ENCODE results near the gene ENAM. TPM values are rescaled to one million over a fixed set of nuclear protein-coding genes. Genes with fewer than 3 reads are reported as not detected.

ENAM gene
- total RNA-seq, 1 experiment from 2014 or later, result not detected

GRCh38 chr4:70606459-70606858, 22.1 kb upstream of the ENAM start:
- ChIA-PET CTCF (interaction anchor here (0.5 to 2.7 kb wide), 5 partner anchors 9 to 552 kb away, joined by 3 to 9 read pairs (median 3); partner anchors contain the start of gene UTP3), POLR2A (interaction anchor here (1.0 kb wide), 1 partner anchor 8 kb away, joined by 3 read pairs; no protein-coding TSS in a partner anchor)
- H3K4me1 Mint-ChIP-seq (ENCODE audit: insufficient read depth, unreplicated experiment), result no peaks in the 10 kb centered on the region
- no peaks in the 10 kb centered on the region for H3K9me3 Mint-ChIP-seq (ENCODE audit: unreplicated experiment)
- intact Hi-C loops (cut with micrococcal nuclease), result no loop called here
- no TSS peak for BruUV-seq (replicated peaks)
- H3K36me3 Mint-ChIP-seq (ENCODE audit: insufficient read depth, unreplicated experiment), result no peaks in the 10 kb centered on the region
- no peak for TF ChIP-seq CTCF (IDR thresholded peaks at IDR 0.05; ENCODE audit: unreplicated experiment)
- DNase-seq (ENCODE audit: unreplicated experiment), result no peak
- no peak overlapping the region for H3K27ac Mint-ChIP-seq (ENCODE audit: low read depth, unreplicated experiment)
- no peak overlapping the region for H3K4me3 Mint-ChIP-seq (ENCODE audit: unreplicated experiment)
- H3K27me3 Mint-ChIP-seq (ENCODE audit: insufficient read depth, unreplicated experiment), result no peaks in the 10 kb centered on the region

- no peaks in the 10 kb centered on the region for H3K9me3 Mint-ChIP-seq (ENCODE audit: unreplicated experiment)
- H3K27ac Mint-ChIP-seq (ENCODE audit: low read depth, unreplicated experiment), result no peak overlapping the region
- intact Hi-C loops (cut with micrococcal nuclease), result no loop called here
- no peak for TF ChIP-seq CTCF (IDR thresholded peaks at IDR 0.05; ENCODE audit: unreplicated experiment)
- no peaks in the 10 kb centered on the region for H3K4me1 Mint-ChIP-seq (ENCODE audit: insufficient read depth, unreplicated experiment)
- POLR2A ChIA-PET, result no interaction called here
- H3K4me3 Mint-ChIP-seq (ENCODE audit: unreplicated experiment), result no peak overlapping the region
- H3K27me3 Mint-ChIP-seq (ENCODE audit: insufficient read depth, unreplicated experiment), result no peaks in the 10 kb centered on the region
- no peak for DNase-seq (ENCODE audit: unreplicated experiment)
- no peaks in the 10 kb centered on the region for H3K36me3 Mint-ChIP-seq (ENCODE audit: insufficient read depth, unreplicated experiment)
- CTCF ChIA-PET, result interaction anchor here (0.5 to 2.7 kb wide), 4 partner anchors 8 to 683 kb away, joined by 3 to 9 read pairs (median 5); no protein-coding TSS in a partner anchor
- no TSS peak for BruUV-seq (replicated peaks)
These were observed 21.1 kb upstream of the ENAM start for GRCh38 chr4:70607334-70607853.

- intact Hi-C loops (cut with micrococcal nuclease), result no loop called here
- DNase-seq (ENCODE audit: unreplicated experiment), result no peak
- no peaks in the 10 kb centered on the region for H3K27me3 Mint-ChIP-seq (ENCODE audit: insufficient read depth, unreplicated experiment)
- no peak for TF ChIP-seq CTCF (IDR thresholded peaks at IDR 0.05; ENCODE audit: unreplicated experiment)
- no TSS peak for BruUV-seq (replicated peaks)
- ChIA-PET POLR2A (no interaction called here), CTCF (interaction anchor here (0.7 to 2.2 kb wide), 2 partner anchors 38 to 44 kb away, joined by 3 to 7 read pairs; no protein-coding TSS in a partner anchor)
- H3K4me1 Mint-ChIP-seq (ENCODE audit: insufficient read depth, unreplicated experiment), result no peaks in the 10 kb centered on the region
- no peaks in the 10 kb centered on the region for H3K36me3 Mint-ChIP-seq (ENCODE audit: insufficient read depth, unreplicated experiment)
- no peaks in the 10 kb centered on the region for H3K9me3 Mint-ChIP-seq (ENCODE audit: unreplicated experiment)
- H3K27ac Mint-ChIP-seq (ENCODE audit: low read depth, unreplicated experiment), result no peak overlapping the region
- H3K4me3 Mint-ChIP-seq (ENCODE audit: unreplicated experiment), result no peak overlapping the region
These were observed 20.2 kb upstream of the ENAM start for GRCh38 chr4:70608324-70608723.

- no peaks in the 10 kb centered on the region for H3K4me1 Mint-ChIP-seq (ENCODE audit: insufficient read depth, unreplicated experiment)
- ChIA-PET POLR2A (no interaction called here), CTCF (interaction anchor here (0.8 to 1.7 kb wide), 4 partner anchors 10 to 68 kb away, joined by 3 to 7 read pairs (median 3); no protein-coding TSS in a partner anchor)
- H3K27ac Mint-ChIP-seq (ENCODE audit: low read depth, unreplicated experiment), result no peak overlapping the region
- H3K4me3 Mint-ChIP-seq (ENCODE audit: unreplicated experiment), result no peak overlapping the region
- no peaks in the 10 kb centered on the region for H3K9me3 Mint-ChIP-seq (ENCODE audit: unreplicated experiment)
- no peaks in the 10 kb centered on the region for H3K36me3 Mint-ChIP-seq (ENCODE audit: insufficient read depth, unreplicated experiment)
- BruUV-seq (replicated peaks), result no TSS peak
- intact Hi-C loops (cut with micrococcal nuclease), result no loop called here
- no peak for TF ChIP-seq CTCF (IDR thresholded peaks at IDR 0.05; ENCODE audit: unreplicated experiment)
- no peaks in the 10 kb centered on the region for H3K27me3 Mint-ChIP-seq (ENCODE audit: insufficient read depth, unreplicated experiment)
- no peak for DNase-seq (ENCODE audit: unreplicated experiment)
These were observed 15.0 kb upstream of the ENAM start for GRCh38 chr4:70613306-70614183.

Data from MCF 10A (cell line).